DOHH2 (cell line): ENCODE measurements around the gene CD2AP.

Source experiments
- H3F3A ChIP-seq: fragments of 200-600 bp; sonication (generic), shearing (Covaris generic); 2 replicates; pipeline ENCODE4 v1.6.0; 2016; ENCODE audit warnings: antibody characterized with exemption, mild to moderate bottlenecking; ENCODE audit not compliant: control insufficient read depth, insufficient read depth
- H3K27ac ChIP-seq: fragments of 200-600 bp; sonication (generic); 2 replicates; pipeline ENCODE4 v1.5.1; 2014; ENCODE audit warnings: low read depth, mild to moderate bottlenecking, low read length, moderate library complexity
- H3K27me3 ChIP-seq: fragments of 200-600 bp; sonication (generic); 2 replicates; pipeline ENCODE4 v1.6.1; 2014; ENCODE audit warnings: mild to moderate bottlenecking, low read length, mixed read lengths; ENCODE audit not compliant: control insufficient read depth
- H3K36me3 ChIP-seq: fragments of 200-600 bp; sonication (generic); 2 replicates; pipeline ENCODE4 v1.6.1; 2014; ENCODE audit warnings: mild to moderate bottlenecking, low read length, moderate library complexity, mixed read lengths; ENCODE audit not compliant: control insufficient read depth
- H3K4me1 ChIP-seq: fragments of 200-600 bp; sonication (generic); 2 replicates; pipeline ENCODE4 v1.6.1; 2014; ENCODE audit warnings: mild to moderate bottlenecking, low read length, mixed read lengths; ENCODE audit not compliant: control insufficient read depth
- H3K4me2 ChIP-seq: fragments of 200-600 bp; sonication (generic); 2 replicates; pipeline ENCODE4 v1.6.0; 2014; ENCODE audit warnings: mild to moderate bottlenecking, low read length, moderate library complexity
- H3K4me3 ChIP-seq: fragments of 200-600 bp; sonication (generic); 2 replicates; pipeline ENCODE4 v1.5.1; 2014; ENCODE audit warnings: mild to moderate bottlenecking, low read length, mixed read lengths
- H3K79me2 ChIP-seq: fragments of 200-600 bp; sonication (generic); 2 replicates; pipeline ENCODE4 v1.6.1; 2014; ENCODE audit warnings: mild to moderate bottlenecking, low read length, mixed read lengths; ENCODE audit not compliant: control insufficient read depth
- H3K9me2 ChIP-seq: fragments of 200-600 bp; sonication (generic); replicated peaks from 2 replicates; pipeline ENCODE4 v1.6.1; 2014; ENCODE audit warnings: mild to moderate bottlenecking, low read length, mixed read lengths; ENCODE audit not compliant: control insufficient read depth
- H3K9me3 ChIP-seq: fragments of 200-600 bp; sonication (generic); 2 replicates; pipeline ENCODE4 v1.6.1; 2014; ENCODE audit warnings: antibody characterized with exemption, low read length, mixed read lengths; ENCODE audit not compliant: control insufficient read depth, insufficient read depth
- H4K20me1 ChIP-seq: fragments of 200-600 bp; sonication (generic); 2 replicates; pipeline ENCODE4 v1.6.0; 2014; ENCODE audit warnings: low read depth, mild to moderate bottlenecking, antibody characterized with exemption, low read length, moderate library complexity; ENCODE audit not compliant: control insufficient read depth, insufficient read depth
- EZH2phosphoT487 ChIP-seq: fragments of 200-600 bp; sonication (generic); IDR thresholded peaks from 2 replicates; pipeline ENCODE4 v1.6.1; 2017; ENCODE audit warnings: borderline replicate concordance, mild to moderate bottlenecking, antibody characterized with exemption, low read length, moderate library complexity, mixed read lengths
- TF ChIP-seq, protein P1 (sequence below): fragments of 200-600 bp; sonication (generic); IDR thresholded peaks from one replicate; pipeline ENCODE4 v1.5.1; 2014; ENCODE audit warnings: antibody characterized with exemption, mild to moderate bottlenecking, low read depth, low read length; ENCODE audit not compliant: poor library complexity, severe bottlenecking

The CD2AP gene

GRCh38 chr6:47520282-47520681, 42.7 kb downstream of the CD2AP start:
- TF ChIP-seq, protein P1, sequence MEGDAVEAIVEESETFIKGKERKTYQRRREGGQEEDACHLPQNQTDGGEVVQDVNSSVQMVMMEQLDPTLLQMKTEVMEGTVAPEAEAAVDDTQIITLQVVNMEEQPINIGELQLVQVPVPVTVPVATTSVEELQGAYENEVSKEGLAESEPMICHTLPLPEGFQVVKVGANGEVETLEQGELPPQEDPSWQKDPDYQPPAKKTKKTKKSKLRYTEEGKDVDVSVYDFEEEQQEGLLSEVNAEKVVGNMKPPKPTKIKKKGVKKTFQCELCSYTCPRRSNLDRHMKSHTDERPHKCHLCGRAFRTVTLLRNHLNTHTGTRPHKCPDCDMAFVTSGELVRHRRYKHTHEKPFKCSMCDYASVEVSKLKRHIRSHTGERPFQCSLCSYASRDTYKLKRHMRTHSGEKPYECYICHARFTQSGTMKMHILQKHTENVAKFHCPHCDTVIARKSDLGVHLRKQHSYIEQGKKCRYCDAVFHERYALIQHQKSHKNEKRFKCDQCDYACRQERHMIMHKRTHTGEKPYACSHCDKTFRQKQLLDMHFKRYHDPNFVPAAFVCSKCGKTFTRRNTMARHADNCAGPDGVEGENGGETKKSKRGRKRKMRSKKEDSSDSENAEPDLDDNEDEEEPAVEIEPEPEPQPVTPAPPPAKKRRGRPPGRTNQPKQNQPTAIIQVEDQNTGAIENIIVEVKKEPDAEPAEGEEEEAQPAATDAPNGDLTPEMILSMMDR = no peak
- TF ChIP-seq EZH2phosphoT487 = no peak
- 0 out of 2 replicates have a peak, but pooled peaks cover 3% of the 10 kb centered on the region for H3F3A ChIP-seq
- no peaks in the 10 kb centered on the region for H3K9me3 ChIP-seq
- H4K20me1 ChIP-seq = peaks cover 7% of the 10 kb centered on the region; the same call in 1 of the 2 replicates
- H3K27ac ChIP-seq = no peak overlapping the region
- H3K4me1 ChIP-seq = 0 out of 2 replicates have a peak, but pooled peaks cover 4% of the 10 kb centered on the region
- no peaks in the 10 kb centered on the region for H3K9me2 ChIP-seq
- H3K4me2 ChIP-seq = no peak overlapping the region
- H3K79me2 ChIP-seq = peaks cover 95% of the 10 kb centered on the region
- peaks cover 15% of the 10 kb centered on the region for H3K36me3 ChIP-seq
- no peak overlapping the region for H3K4me3 ChIP-seq
- H3K27me3 ChIP-seq = no peaks in the 10 kb centered on the region

GRCh38 chr6:47521961-47522360, 44.4 kb downstream of the CD2AP start:
- no peaks in the 10 kb centered on the region; the same call in 1 of the 2 replicates for H3K36me3 ChIP-seq
- H3F3A ChIP-seq = 0 out of 2 replicates have a peak, but pooled peaks cover 3% of the 10 kb centered on the region
- H3K79me2 ChIP-seq = peaks cover 95% of the 10 kb centered on the region
- no peaks in the 10 kb centered on the region for H3K9me3 ChIP-seq
- TF ChIP-seq, protein P1 = no peak
- no peak for TF ChIP-seq EZH2phosphoT487
- no peaks in the 10 kb centered on the region for H3K4me1 ChIP-seq
- no peak overlapping the region for H3K27ac ChIP-seq
- H4K20me1 ChIP-seq = no peaks in the 10 kb centered on the region; the same call in 1 of the 2 replicates
- H3K9me2 ChIP-seq = no peaks in the 10 kb centered on the region
- H3K4me2 ChIP-seq = no peak overlapping the region
- no peaks in the 10 kb centered on the region for H3K27me3 ChIP-seq
- H3K4me3 ChIP-seq = no peak overlapping the region

DNA sequence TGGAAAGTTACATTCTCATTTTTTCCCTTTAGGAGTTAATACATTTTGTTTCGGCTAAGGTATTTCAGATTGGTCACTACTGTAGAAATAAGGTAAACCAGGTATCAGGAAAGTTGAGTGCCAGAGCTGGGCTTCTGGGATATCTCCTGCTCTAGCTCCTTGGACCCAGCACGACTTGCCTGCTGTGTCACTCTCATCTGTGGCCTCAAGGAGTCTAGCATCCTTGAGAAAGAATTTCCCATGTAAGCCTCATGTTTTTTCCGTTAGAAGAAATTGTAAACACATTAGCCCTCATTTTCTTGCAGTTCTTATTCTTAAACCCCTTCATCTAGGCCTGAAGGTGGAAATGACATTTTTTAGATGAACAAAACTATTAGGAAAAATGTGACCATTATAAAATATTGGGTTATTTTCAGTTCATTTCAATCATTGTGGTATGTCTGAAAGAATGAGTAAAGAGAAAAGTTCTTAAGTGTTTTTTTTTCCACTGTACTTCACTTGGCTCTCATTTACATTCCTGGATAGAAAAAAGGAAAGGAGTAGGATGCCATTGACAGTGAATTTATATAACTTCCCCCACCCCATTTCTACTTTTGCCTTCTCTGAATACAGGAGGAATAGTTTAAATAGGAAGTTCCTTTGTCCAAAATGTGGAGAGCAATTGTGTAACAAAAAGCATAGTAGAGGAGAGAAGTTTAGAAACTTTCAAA, 46.7 kb downstream of the CD2AP start:
- H3F3A ChIP-seq = 0 out of 2 replicates have a peak, but pooled peaks cover 3% of the 10 kb centered on the region
- TF ChIP-seq, protein P1 = no peak
- no peak for TF ChIP-seq EZH2phosphoT487
- H3K36me3 ChIP-seq = peaks cover 9% of the 10 kb centered on the region
- peaks cover 95% of the 10 kb centered on the region for H3K79me2 ChIP-seq
- H3K4me3 ChIP-seq = no peak overlapping the region
- H3K9me2 ChIP-seq = no peaks in the 10 kb centered on the region
- no peaks in the 10 kb centered on the region for H3K9me3 ChIP-seq
- H3K4me2 ChIP-seq = no peak overlapping the region
- H3K27ac ChIP-seq = no peak overlapping the region
- no peaks in the 10 kb centered on the region for H3K27me3 ChIP-seq
- H4K20me1 ChIP-seq = no peaks in the 10 kb centered on the region; the same call in 1 of the 2 replicates
- H3K4me1 ChIP-seq = no peaks in the 10 kb centered on the region
